ENCODE measurements around the gene NUP85.

GRCh38 chr17:75225016-75225415 is 19.5 kb downstream of the NUP85 start:
- TF ChIP-seq FOS (IDR thresholded peaks at IDR 0.05; ENCODE audit: borderline replicate concordance, insufficient read depth, low read length): no peak
- TF ChIP-seq POLR2AphosphoS5 (IDR thresholded peaks at IDR 0.05; ENCODE audit: insufficient read depth, low read depth, low read length): no peak
- no peak for TF ChIP-seq CTCF (IDR thresholded peaks at IDR 0.05; ENCODE audit: extremely low read depth in 1 of 2, insufficient read depth in 1 of 2, low read depth in 1 of 2, low read length in 2 of 2)
- TF ChIP-seq JUN (IDR thresholded peaks at IDR 0.05; ENCODE audit: borderline replicate concordance, insufficient read depth, insufficient read length, low read depth): no peak
- TF ChIP-seq POLR2A (IDR thresholded peaks at IDR 0.05; ENCODE audit: low read depth, low read length): no peak
